Measurements from ENCODE around the gene EPHB1. TPM values are rescaled to one million over a fixed set of nuclear protein-coding genes. Genes with fewer than 3 reads are reported as not detected.

EPHB1 gene
- total RNA-seq, 1 experiment from 2014 or later: 0.86 TPM

DNA sequence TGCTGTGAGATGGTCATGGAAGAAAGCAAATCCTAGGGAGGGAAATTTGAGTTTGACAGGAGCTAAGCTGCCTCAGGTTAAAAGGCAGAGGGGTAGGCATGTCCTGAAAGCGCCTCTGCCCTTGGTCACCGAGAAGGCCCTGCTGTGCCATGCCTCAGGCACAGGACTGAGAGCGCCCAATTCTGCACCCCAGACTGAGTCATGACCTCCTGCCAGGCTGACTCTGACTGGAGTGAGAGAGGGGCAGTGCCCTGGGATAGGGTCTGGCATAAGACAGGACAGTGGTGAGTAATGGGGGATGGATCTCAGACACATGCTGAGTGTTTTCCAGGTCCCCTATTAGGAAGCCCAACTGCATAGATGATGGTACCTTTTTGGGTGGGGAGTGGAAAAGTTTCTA is 44.4 kb downstream of the EPHB1 start:
- CTCF ChIA-PET: interaction anchor here (1.7 kb wide), 1 partner anchor 45 kb away, joined by 9 read pairs; the partner anchor contains the start of gene EPHB1
- POLR2A ChIA-PET: no interaction called here
- BruUV-seq (replicated peaks): no TSS peak

More for the DNA sequence above, 44.4 kb downstream of the EPHB1 start:
- H3K4me3 ChIP-seq (replicated peaks in 1 of 2; ENCODE audit: low read depth in 1 of 2, low read length in 2 of 2): no peak overlapping the region
- no peak overlapping the region for H3K9ac ChIP-seq (ENCODE audit: low read length)
- 0 out of 2 replicates have a peak, but pooled peaks cover 9% of the 10 kb centered on the region for H3K27me3 ChIP-seq (ENCODE audit: insufficient read depth, low read length)
- ATAC-seq: no peak
- intact Hi-C loops (cut with micrococcal nuclease): no loop called here
- no peak for DNase-seq (ENCODE audit: low read depth, low spot score)
- no peaks in the 10 kb centered on the region for H4K20me1 ChIP-seq (ENCODE audit: insufficient read depth)
- RAD21 ChIA-PET (ENCODE audit: low non-redundant PET in 1 of 2, low total read pairs in 2 of 2, uncharacterized antibody in 2 of 2, unreplicated experiment in 2 of 2): no interaction called here
- no peak overlapping the region for H3K27ac ChIP-seq (ENCODE audit: low read depth, low read length)
- H3K9me3 ChIP-seq (ENCODE audit: control insufficient read depth in 1 of 2, insufficient read depth in 1 of 2, low read depth in 1 of 2, low read length in 2 of 2): no peaks in the 10 kb centered on the region
- no peak overlapping the region for H2AFZ ChIP-seq (ENCODE audit: low read depth, low read length, poor library complexity, severe bottlenecking)
- no peak overlapping the region for H3K4me2 ChIP-seq (ENCODE audit: low read length)
- no peaks in the 10 kb centered on the region for H3K79me2 ChIP-seq (ENCODE audit: insufficient read depth, low read length)
- no peaks in the 10 kb centered on the region for H3K4me1 ChIP-seq (ENCODE audit: control insufficient read depth in 1 of 2, insufficient read depth in 2 of 2, low read length in 2 of 2)
- no peaks in the 10 kb centered on the region for H3K36me3 ChIP-seq (ENCODE audit: control insufficient read depth in 1 of 2, insufficient read depth in 2 of 2, low read length in 2 of 2)
- H3K9me2 ChIP-seq (ENCODE audit: insufficient read depth): no peaks in the 10 kb centered on the region
- TF ChIP-seq POLR2AphosphoS5 (IDR thresholded peaks at IDR 0.05; ENCODE audit: low read depth, low read length) (no peak), CBX3 (IDR thresholded peaks at IDR 0.05; ENCODE audit: low read depth) (no peak), YY1 (IDR thresholded peaks at IDR 0.05; ENCODE audit: extremely low read depth, insufficient replicate concordance, low read depth, low read length) (no peak), EZH2phosphoT487 (IDR thresholded peaks at IDR 0.05; ENCODE audit: borderline replicate concordance) (no peak), EGR1 (IDR thresholded peaks at IDR 0.05; ENCODE audit: low read depth) (no peak), JUND (IDR thresholded peaks at IDR 0.05) (no peak), SRF (IDR thresholded peaks at IDR 0.05; ENCODE audit: low read depth) (no peak), SIN3A (IDR thresholded peaks at IDR 0.05; ENCODE audit: low read depth) (no peak), ZNF274 (IDR thresholded peaks at IDR 0.05; ENCODE audit: low read depth, low read length) (no peak), ELF1 (IDR thresholded peaks at IDR 0.05; ENCODE audit: borderline replicate concordance, low read depth) (no peak), ZFX (IDR thresholded peaks at IDR 0.05) (no peak), POLR2A (IDR thresholded peaks at IDR 0.05; ENCODE audit: borderline replicate concordance, extremely low read depth, insufficient read depth, insufficient read length) (no peak)
- TF ChIP-seq, protein P1, sequence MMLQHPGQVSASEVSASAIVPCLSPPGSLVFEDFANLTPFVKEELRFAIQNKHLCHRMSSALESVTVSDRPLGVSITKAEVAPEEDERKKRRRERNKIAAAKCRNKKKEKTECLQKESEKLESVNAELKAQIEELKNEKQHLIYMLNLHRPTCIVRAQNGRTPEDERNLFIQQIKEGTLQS (IDR thresholded peaks at IDR 0.05): no peak
- TF ChIP-seq, protein P2, sequence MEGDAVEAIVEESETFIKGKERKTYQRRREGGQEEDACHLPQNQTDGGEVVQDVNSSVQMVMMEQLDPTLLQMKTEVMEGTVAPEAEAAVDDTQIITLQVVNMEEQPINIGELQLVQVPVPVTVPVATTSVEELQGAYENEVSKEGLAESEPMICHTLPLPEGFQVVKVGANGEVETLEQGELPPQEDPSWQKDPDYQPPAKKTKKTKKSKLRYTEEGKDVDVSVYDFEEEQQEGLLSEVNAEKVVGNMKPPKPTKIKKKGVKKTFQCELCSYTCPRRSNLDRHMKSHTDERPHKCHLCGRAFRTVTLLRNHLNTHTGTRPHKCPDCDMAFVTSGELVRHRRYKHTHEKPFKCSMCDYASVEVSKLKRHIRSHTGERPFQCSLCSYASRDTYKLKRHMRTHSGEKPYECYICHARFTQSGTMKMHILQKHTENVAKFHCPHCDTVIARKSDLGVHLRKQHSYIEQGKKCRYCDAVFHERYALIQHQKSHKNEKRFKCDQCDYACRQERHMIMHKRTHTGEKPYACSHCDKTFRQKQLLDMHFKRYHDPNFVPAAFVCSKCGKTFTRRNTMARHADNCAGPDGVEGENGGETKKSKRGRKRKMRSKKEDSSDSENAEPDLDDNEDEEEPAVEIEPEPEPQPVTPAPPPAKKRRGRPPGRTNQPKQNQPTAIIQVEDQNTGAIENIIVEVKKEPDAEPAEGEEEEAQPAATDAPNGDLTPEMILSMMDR (IDR thresholded peaks at IDR 0.05 in 2 of 3, conservative IDR thresholded peaks at IDR 0.05 in 1 of 3; ENCODE audit: borderline replicate concordance in 1 of 3, insufficient read depth in 1 of 3, low read depth in 2 of 3, low read length in 2 of 3): no peak
- TF ChIP-seq, protein P3, sequence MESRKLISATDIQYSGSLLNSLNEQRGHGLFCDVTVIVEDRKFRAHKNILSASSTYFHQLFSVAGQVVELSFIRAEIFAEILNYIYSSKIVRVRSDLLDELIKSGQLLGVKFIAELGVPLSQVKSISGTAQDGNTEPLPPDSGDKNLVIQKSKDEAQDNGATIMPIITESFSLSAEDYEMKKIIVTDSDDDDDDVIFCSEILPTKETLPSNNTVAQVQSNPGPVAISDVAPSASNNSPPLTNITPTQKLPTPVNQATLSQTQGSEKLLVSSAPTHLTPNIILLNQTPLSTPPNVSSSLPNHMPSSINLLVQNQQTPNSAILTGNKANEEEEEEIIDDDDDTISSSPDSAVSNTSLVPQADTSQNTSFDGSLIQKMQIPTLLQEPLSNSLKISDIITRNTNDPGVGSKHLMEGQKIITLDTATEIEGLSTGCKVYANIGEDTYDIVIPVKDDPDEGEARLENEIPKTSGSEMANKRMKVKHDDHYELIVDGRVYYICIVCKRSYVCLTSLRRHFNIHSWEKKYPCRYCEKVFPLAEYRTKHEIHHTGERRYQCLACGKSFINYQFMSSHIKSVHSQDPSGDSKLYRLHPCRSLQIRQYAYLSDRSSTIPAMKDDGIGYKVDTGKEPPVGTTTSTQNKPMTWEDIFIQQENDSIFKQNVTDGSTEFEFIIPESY (IDR thresholded peaks at IDR 0.05; ENCODE audit: extremely low read depth, insufficient replicate concordance, low read length): no peak
- TF ChIP-seq, protein P4, sequence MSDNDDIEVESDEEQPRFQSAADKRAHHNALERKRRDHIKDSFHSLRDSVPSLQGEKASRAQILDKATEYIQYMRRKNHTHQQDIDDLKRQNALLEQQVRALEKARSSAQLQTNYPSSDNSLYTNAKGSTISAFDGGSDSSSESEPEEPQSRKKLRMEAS (IDR thresholded peaks at IDR 0.05): no peak
- TF ChIP-seq, protein P5, sequence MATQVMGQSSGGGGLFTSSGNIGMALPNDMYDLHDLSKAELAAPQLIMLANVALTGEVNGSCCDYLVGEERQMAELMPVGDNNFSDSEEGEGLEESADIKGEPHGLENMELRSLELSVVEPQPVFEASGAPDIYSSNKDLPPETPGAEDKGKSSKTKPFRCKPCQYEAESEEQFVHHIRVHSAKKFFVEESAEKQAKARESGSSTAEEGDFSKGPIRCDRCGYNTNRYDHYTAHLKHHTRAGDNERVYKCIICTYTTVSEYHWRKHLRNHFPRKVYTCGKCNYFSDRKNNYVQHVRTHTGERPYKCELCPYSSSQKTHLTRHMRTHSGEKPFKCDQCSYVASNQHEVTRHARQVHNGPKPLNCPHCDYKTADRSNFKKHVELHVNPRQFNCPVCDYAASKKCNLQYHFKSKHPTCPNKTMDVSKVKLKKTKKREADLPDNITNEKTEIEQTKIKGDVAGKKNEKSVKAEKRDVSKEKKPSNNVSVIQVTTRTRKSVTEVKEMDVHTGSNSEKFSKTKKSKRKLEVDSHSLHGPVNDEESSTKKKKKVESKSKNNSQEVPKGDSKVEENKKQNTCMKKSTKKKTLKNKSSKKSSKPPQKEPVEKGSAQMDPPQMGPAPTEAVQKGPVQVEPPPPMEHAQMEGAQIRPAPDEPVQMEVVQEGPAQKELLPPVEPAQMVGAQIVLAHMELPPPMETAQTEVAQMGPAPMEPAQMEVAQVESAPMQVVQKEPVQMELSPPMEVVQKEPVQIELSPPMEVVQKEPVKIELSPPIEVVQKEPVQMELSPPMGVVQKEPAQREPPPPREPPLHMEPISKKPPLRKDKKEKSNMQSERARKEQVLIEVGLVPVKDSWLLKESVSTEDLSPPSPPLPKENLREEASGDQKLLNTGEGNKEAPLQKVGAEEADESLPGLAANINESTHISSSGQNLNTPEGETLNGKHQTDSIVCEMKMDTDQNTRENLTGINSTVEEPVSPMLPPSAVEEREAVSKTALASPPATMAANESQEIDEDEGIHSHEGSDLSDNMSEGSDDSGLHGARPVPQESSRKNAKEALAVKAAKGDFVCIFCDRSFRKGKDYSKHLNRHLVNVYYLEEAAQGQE (IDR thresholded peaks at IDR 0.05; ENCODE audit: low read depth): no peak

Measured in HCT116 (cell line).